ENCODE data around the gene CCDC167. TPM values are rescaled to one million over a fixed set of nuclear protein-coding genes. Genes with fewer than 3 reads are reported as not detected.

The CCDC167 gene
- total and polyA plus RNA-seq, 2 donors from 2014 or later = 15.7 to 63.5 TPM

GRCh38 chr6:37540029-37540352 lies 40.3 kb upstream of the CCDC167 start:
- FAIRE-seq (no peak), DNase-seq (no peak)
- no peak for TF ChIP-seq CTCF (IDR thresholded peaks at IDR 0.05; ENCODE audit: borderline replicate concordance, extremely low read depth, insufficient read depth)
- H3K9me3 ChIP-seq (ENCODE audit: control insufficient read depth in 2 of 3, insufficient read depth in 1 of 3, low read length in 3 of 3) = no peaks in the 10 kb centered on the region
- intact Hi-C loops (cut with DNase I) = no loop called here
- H3K36me3 ChIP-seq (ENCODE audit: control insufficient read depth in 2 of 3, insufficient read depth in 3 of 3, low read length in 3 of 3) = no peaks in the 10 kb centered on the region
- H3K27ac ChIP-seq (ENCODE audit: low read depth in 2 of 2, low read length in 2 of 2) = no peak overlapping the region
- H3K9ac ChIP-seq (ENCODE audit: low read length in 3 of 3) = no peak overlapping the region
- H3K4me1 ChIP-seq (ENCODE audit: control insufficient read depth in 2 of 3, insufficient read depth in 2 of 3, low read depth in 1 of 3, low read length in 3 of 3) = peaks cover 0 to 2% (median 0%) of the 10 kb centered on the region in 3 donors
- H3K27me3 ChIP-seq (ENCODE audit: control insufficient read depth, insufficient read depth, low read length) = peaks cover 2% of the 10 kb centered on the region
- H3K4me3 ChIP-seq (ENCODE audit: low read length in 3 of 3) = no peak overlapping the region

- no peak for FAIRE-seq
- Histone ChIP-seq H3K9me3 (ENCODE audit: control insufficient read depth in 2 of 3, insufficient read depth in 1 of 3, low read length in 3 of 3) (no peaks in the 10 kb centered on the region), H3K36me3 (ENCODE audit: control insufficient read depth in 2 of 3, insufficient read depth in 3 of 3, low read length in 3 of 3) (no peaks in the 10 kb centered on the region), H3K4me3 (ENCODE audit: low read length in 3 of 3) (no peak overlapping the region), H3K4me1 (ENCODE audit: control insufficient read depth in 2 of 3, insufficient read depth in 2 of 3, low read depth in 1 of 3, low read length in 3 of 3) (peaks cover 0 to 2% (median 0%) of the 10 kb centered on the region in 3 donors), H3K9ac (ENCODE audit: low read length in 3 of 3) (no peak overlapping the region), H3K27me3 (ENCODE audit: control insufficient read depth, insufficient read depth, low read length) (peaks cover 5% of the 10 kb centered on the region), H3K27ac (ENCODE audit: low read depth in 2 of 2, low read length in 2 of 2) (no peak overlapping the region)
- no peak for TF ChIP-seq CTCF (IDR thresholded peaks at IDR 0.05; ENCODE audit: borderline replicate concordance, extremely low read depth, insufficient read depth)
- peak in 1 of 5 donors; percentile 73 for DNase-seq
- intact Hi-C loops (cut with DNase I) = no loop called here
These were observed 39.7 kb upstream of the CCDC167 start for GRCh38 chr6:37539171-37540028.

- peak; percentile 28 for TF ChIP-seq CTCF (IDR thresholded peaks at IDR 0.05; ENCODE audit: borderline replicate concordance, extremely low read depth, insufficient read depth)
- Histone ChIP-seq H3K36me3 (ENCODE audit: control insufficient read depth in 2 of 3, insufficient read depth in 3 of 3, low read length in 3 of 3) (no peaks in the 10 kb centered on the region), H3K27me3 (ENCODE audit: control insufficient read depth, insufficient read depth, low read length) (peaks cover 5% of the 10 kb centered on the region), H3K27ac (ENCODE audit: low read depth in 2 of 2, low read length in 2 of 2) (no peak overlapping the region), H3K4me1 (ENCODE audit: control insufficient read depth in 2 of 3, insufficient read depth in 2 of 3, low read depth in 1 of 3, low read length in 3 of 3) (peaks cover 0 to 2% (median 0%) of the 10 kb centered on the region in 3 donors), H3K4me3 (ENCODE audit: low read length in 3 of 3) (no peak overlapping the region), H3K9me3 (ENCODE audit: control insufficient read depth in 2 of 3, insufficient read depth in 1 of 3, low read length in 3 of 3) (no peaks in the 10 kb centered on the region), H3K9ac (ENCODE audit: low read length in 3 of 3) (no peak overlapping the region)
- intact Hi-C loops (cut with DNase I) = no loop called here
- DNase-seq (no peak), FAIRE-seq (no peak)
These were observed 38.4 kb upstream of the CCDC167 start for GRCh38 chr6:37538107-37538506.

Measured in kidney (tissue), 14 donors.